ENCODE data around the gene TM9SF4. TPM values are rescaled to one million over a fixed set of nuclear protein-coding genes. Genes with fewer than 3 reads are reported as not detected.

Gene TM9SF4
- total and polyA plus RNA-seq, 2 of the 8 experiments (the other 6 are each of a cell fraction or from before 2014, with no cell fraction given), result 38.4 to 68.7 TPM

- no peak for TF ChIP-seq KDM4A (IDR thresholded peaks at IDR 0.05; ENCODE audit: low read depth, low read length, severe bottlenecking)
- no peak for TF ChIP-seq HDAC2 (IDR thresholded peaks at IDR 0.05; ENCODE audit: borderline replicate concordance in 1 of 2, low read depth in 2 of 2, low read length in 2 of 2)
- TF ChIP-seq SIRT6 (IDR thresholded peaks at IDR 0.05; ENCODE audit: low read length), result no peak
Observed at GRCh38 chr20:32153771-32154170, 44.3 kb downstream of the TM9SF4 start (continued).

Data from H1 (cell line).